ENCODE data around the gene CATSPERZ. TPM values are rescaled to one million over a fixed set of nuclear protein-coding genes. Genes with fewer than 3 reads are reported as not detected.

The CATSPERZ gene
- total and polyA plus RNA-seq, 2 of the 8 experiments (the other 6 are each of a cell fraction or from before 2014, with no cell fraction given), result 0.77 TPM; not detected in 1

DNA sequence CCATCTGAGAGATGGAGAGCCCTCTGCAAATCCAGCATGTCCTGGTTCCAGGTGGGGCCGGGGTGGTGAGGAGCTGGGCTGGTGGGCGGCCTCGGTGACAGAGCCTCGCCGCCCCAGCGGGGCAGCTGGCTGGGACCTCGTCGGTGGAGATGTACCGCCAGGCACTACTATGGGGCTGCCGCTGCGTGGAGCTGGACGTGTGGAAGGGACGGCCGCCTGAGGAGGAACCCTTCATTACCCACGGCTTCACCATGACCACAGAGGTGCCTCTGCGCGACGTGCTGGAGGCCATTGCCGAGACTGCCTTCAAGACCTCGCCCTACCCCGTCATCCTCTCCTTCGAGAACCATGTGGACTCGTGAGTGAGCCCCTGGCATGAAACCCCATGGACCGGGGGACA is 41.8 kb upstream of the CATSPERZ start:
- Histone ChIP-seq H3K27me3 (replicated peaks in 1 of 4; ENCODE audit: control insufficient read depth in 3 of 4, extremely low read depth in 1 of 4, insufficient read depth in 3 of 4, low read length in 3 of 4) (no peaks in the 10 kb centered on the region), H3K36me3 (ENCODE audit: control insufficient read depth in 2 of 4, insufficient read depth in 4 of 4, low read length in 3 of 4) (peaks cover 21 to 79% (median 42%) of the 10 kb centered on the region in 4 experiments), H3K4ac (replicated peaks; ENCODE audit: insufficient read length, low read depth, low read length) (no peak overlapping the region), H3K56ac (replicated peaks; ENCODE audit: insufficient read length, low read depth, low read length) (no peak overlapping the region), H2BK20ac (ENCODE audit: low read length) (no peak overlapping the region), H4K8ac (ENCODE audit: extremely low read depth, insufficient read depth, low read length) (no peak overlapping the region), H3K23ac (ENCODE audit: insufficient read length) (no peak overlapping the region), H3K4me3 (ENCODE audit: extremely low read depth in 1 of 4, insufficient read depth in 2 of 4, low read depth in 3 of 4, low read length in 4 of 4) (no peak overlapping the region), H3K23me2 (ENCODE audit: low read depth, low read length) (no peaks in the 10 kb centered on the region), H2BK120ac (replicated peaks; ENCODE audit: low read depth, low read length) (no peak overlapping the region), H3K79me1 (ENCODE audit: low read depth, low read length) (peaks cover 1% of the 10 kb centered on the region; the same call in 1 of the 2 replicates), H3K27ac (ENCODE audit: low read depth, low read length) (no peak overlapping the region), H2BK12ac (ENCODE audit: low read depth, low read length) (no peak overlapping the region), H2AK5ac (ENCODE audit: low read depth, low read length) (no peak overlapping the region), H2BK5ac (ENCODE audit: low read depth, low read length) (no peak overlapping the region), H3K4me1 (replicated peaks in 1 of 4; ENCODE audit: control insufficient read depth in 3 of 4, insufficient read depth in 4 of 4, low read length in 3 of 4) (peaks cover 0 to 2% (median 0%) of the 10 kb centered on the region in 4 experiments; a peak in 4 of 7 replicates), H3K79me2 (ENCODE audit: control insufficient read depth in 1 of 2, insufficient read depth in 2 of 2, low read length in 2 of 2) (peaks cover 0 to 7% of the 10 kb centered on the region in 2 experiments; a peak in 1 of 4 replicates), H2BK15ac (ENCODE audit: low read length) (no peak overlapping the region), H2AFZ (ENCODE audit: low read length) (no peak overlapping the region), H3K18ac (ENCODE audit: extremely low read depth, low read length) (no peak overlapping the region), H3K9ac (replicated peaks in 1 of 4; ENCODE audit: extremely low read depth in 1 of 4, low read depth in 3 of 4, low read length in 3 of 4) (no peak overlapping the region), H4K5ac (ENCODE audit: insufficient read length, low read depth, low read length) (no peak overlapping the region), H4K91ac (replicated peaks; ENCODE audit: insufficient read length, low read length) (no peak overlapping the region), H4K20me1 (replicated peaks in 1 of 2; ENCODE audit: control insufficient read depth in 1 of 2, insufficient read depth in 2 of 2, low read length in 2 of 2) (peaks cover 4 to 25% of the 10 kb centered on the region in 2 experiments), H3K9me3 (ENCODE audit: insufficient read depth in 2 of 2, low read depth in 1 of 2, low read length in 1 of 2) (no peaks in the 10 kb centered on the region), H3K4me2 (ENCODE audit: insufficient read depth in 1 of 2, low read depth in 2 of 2, low read length in 2 of 2) (no peak overlapping the region), H3K14ac (ENCODE audit: insufficient read length) (no peak overlapping the region)
- 85% methylated on average over 17 of the region's 24 CpGs; no CpG with 5 or more reads in 1 of the 2 experiments for WGBS, 2 experiments (ENCODE audit: extremely low coverage in 1 of 2, insufficient coverage in 1 of 2, insufficient read length in 1 of 2, insufficient replicate concordance in 2 of 2, low coverage in 1 of 2, low lambda C conversion rate in 2 of 2, missing lambda C conversion rate in 1 of 2)
- ChIA-PET POLR2A (ENCODE audit: partially characterized antibody) (interaction anchor here (0.8 to 7.1 kb wide), 8 partner anchors 8 to 53 kb away, joined by 3 to 101 read pairs (median 4); partner anchors contain the start of gene PPP1R14B), CTCF (ENCODE audit: partially characterized antibody) (interaction anchor here (1.0 to 5.9 kb wide), 4 partner anchors 7 to 82 kb away, joined by 3 to 62 read pairs (median 8); no protein-coding TSS in a partner anchor)
- FAIRE-seq, result no peak
- TF ChIP-seq CEBPB (IDR thresholded peaks at IDR 0.05; ENCODE audit: low read depth, low read length) (no peak), KDM1A (IDR thresholded peaks at IDR 0.05; ENCODE audit: borderline replicate concordance, low read length) (no peak), BRCA1 (IDR thresholded peaks at IDR 0.05; ENCODE audit: low read depth, low read length) (no peak), HDAC6 (IDR thresholded peaks at IDR 0.05; ENCODE audit: low read depth, low read length) (no peak), POU5F1 (IDR thresholded peaks at IDR 0.05; ENCODE audit: low read depth, low read length) (no peak), RFX5 (IDR thresholded peaks at IDR 0.05; ENCODE audit: borderline replicate concordance, low read depth, low read length) (no peak), ZNF274 (IDR thresholded peaks at IDR 0.05; ENCODE audit: borderline replicate concordance, extremely low read depth, low read length) (no peak), EP300 (IDR thresholded peaks at IDR 0.05; ENCODE audit: borderline replicate concordance in 1 of 2, low read depth in 2 of 2, low read length in 2 of 2) (no peak), RXRA (IDR thresholded peaks at IDR 0.05; ENCODE audit: insufficient read depth, low read depth, low read length) (no peak), RBBP5 (IDR thresholded peaks at IDR 0.05; ENCODE audit: borderline replicate concordance, low read depth, low read length) (no peak), BCL11A (IDR thresholded peaks at IDR 0.05; ENCODE audit: low read depth in 2 of 2, low read length in 2 of 2) (no peak)
- no peak for DNase-seq (ENCODE audit: low read depth in 1 of 2, low spot score in 2 of 2)
